HepG2 (cell line): ENCODE data around the gene NIT2. TPM values are rescaled to one million over a fixed set of nuclear protein-coding genes. Genes with fewer than 3 reads are reported as not detected.

Source experiments
- ATAC-seq: fragments of 200-7000 bp; cut with Tn5 transposase; 3 replicates; pipeline ENCODE4 v1.9.1; 2020; ENCODE audit warnings: mild to moderate bottlenecking, moderate library complexity
- BruUV-seq: library from RNA; stranded (reverse); fragments of 400-500 nt; replicated peaks from 2 replicates; lab custom pipeline; 2021; lab: Mats Ljungman, UMichigan
- CTCF ChIA-PET: fragments of 300-600 bp; formaldehyde crosslinking; extraction: SDS; loops from one replicate; lab custom pipeline; 2021; ENCODE audit warnings: low total read pairs, inconsistent platforms, low intra/inter-chr PET ratio; lab: Yijun Ruan, JAX
- POLR2A ChIA-PET: fragments of 350-600 bp; sonication (Branson Sonifier 250); formaldehyde crosslinking; loops from one replicate; lab custom pipeline; 2020; ENCODE audit warnings: antibody characterized with exemption, inconsistent platforms; lab: Yijun Ruan, JAX
- DNase-seq: peaks from one replicate; pipeline ENCODE4 v3.0.0-alpha.2; 2015; ENCODE audit warnings: low spot score
- FAIRE-seq: peaks from 3 replicates; lab custom pipeline; 2011; peaks lifted over from hg19 to GRCh38; lab: Jason Lieb, UNC
- H2AFZ ChIP-seq: one replicate; pipeline ENCODE4 v1.6.1; 2011; ENCODE audit warnings: low read length, inconsistent platforms
- H3K27ac ChIP-seq: fragments of 300-600 bp; 3 replicates; pipeline ENCODE4 v1.8.0; 2011; ENCODE audit warnings: mixed run types, mild to moderate bottlenecking, mixed read lengths, low read length, inconsistent platforms; ENCODE audit not compliant: insufficient read depth; ENCODE audit errors: extremely low read length
- H3K27me3 ChIP-seq, 2 experiments: fragments of 200-600 bp in 1 of 2; 2 replicates in 1 of 2; 3 replicates in 1 of 2; pipeline versions ENCODE4 v1.6.0 to v1.8.0; 2011; ENCODE audit warnings: low read length in 2 of 2, mild to moderate bottlenecking in 2 of 2, moderate library complexity in 2 of 2, inconsistent platforms in 1 of 2; ENCODE audit not compliant: insufficient read depth in 2 of 2, control insufficient read depth in 1 of 2
- H3K36me3 ChIP-seq, 2 experiments: fragments of 200-600 bp in 1 of 2; replicated peaks in 1 of 2; 2 replicates in 1 of 2; 3 replicates in 1 of 2; pipeline versions ENCODE4 v1.5.1 to v1.8.0; 2011; ENCODE audit warnings: low read length in 2 of 2, inconsistent platforms in 1 of 2; ENCODE audit not compliant: insufficient read depth in 2 of 2, control insufficient read depth in 1 of 2
- H3K4me1 ChIP-seq: 2 replicates; pipeline ENCODE4 v1.5.1; 2012; ENCODE audit warnings: low read length, inconsistent platforms; ENCODE audit not compliant: insufficient read depth
- H3K4me2 ChIP-seq: 2 replicates; pipeline ENCODE4 v1.6.0; 2011; ENCODE audit warnings: low read depth, low read length, inconsistent platforms
- H3K4me3 ChIP-seq, 3 experiments: fragments of 200-600 bp in 1 of 3; sonication (generic), shearing (Covaris generic) in 1 of 3; replicated peaks in 1 of 3; 2 replicates each; pipeline ENCODE4 v1.5.1; 2011 to 2016; ENCODE audit warnings: low read length in 3 of 3, inconsistent platforms in 2 of 3, low read depth in 2 of 3, mild to moderate bottlenecking in 2 of 3, control low read depth in 1 of 3, mixed read lengths in 1 of 3; ENCODE audit not compliant: insufficient read depth in 1 of 3
- H3K79me2 ChIP-seq: one replicate; pipeline ENCODE4 v1.6.1; 2011; ENCODE audit warnings: low read length, inconsistent platforms; ENCODE audit not compliant: insufficient read depth
- H3K9ac ChIP-seq: 2 replicates; pipeline ENCODE4 v1.6.0; 2011; ENCODE audit warnings: mild to moderate bottlenecking, low read depth, low read length, inconsistent platforms; ENCODE audit not compliant: insufficient read depth
- H3K9me3 ChIP-seq: 2 replicates; pipeline ENCODE4 v1.5.1; 2012; ENCODE audit warnings: mild to moderate bottlenecking, low read length
- H4K20me1 ChIP-seq: 2 replicates; pipeline ENCODE4 v1.6.0; 2011; ENCODE audit warnings: inconsistent platforms, mild to moderate bottlenecking, low read length, moderate library complexity; ENCODE audit not compliant: insufficient read depth
- ASH2L ChIP-seq: fragments of 300-600, 200-600 bp; sonication (generic); IDR thresholded peaks from 2 replicates; pipeline ENCODE4 v1.7.0; 2017; ENCODE audit warnings: low read depth, mild to moderate bottlenecking, moderate library complexity, mixed read lengths, low read length; ENCODE audit not compliant: insufficient read length
- BCLAF1 ChIP-seq: fragments of 450-650 bp; IDR thresholded peaks from 2 replicates; pipeline ENCODE4 v1.6.1; 2017; ENCODE audit warnings: mild to moderate bottlenecking
- CAMTA2 ChIP-seq: sonication (generic); formaldehyde crosslinking; IDR thresholded peaks from 2 replicates; pipeline ENCODE4 v1.4.0; 2020; ENCODE audit warnings: mild to moderate bottlenecking, missing genetic modification reagents, borderline replicate concordance
- CHD2 ChIP-seq: IDR thresholded peaks from 2 replicates; pipeline ENCODE4 v1.6.1; 2011; ENCODE audit warnings: low read depth, low read length, improper control_type of control experiment
- RAD51 ChIP-seq: fragments of 450-650 bp; IDR thresholded peaks from 2 replicates; pipeline ENCODE4 v1.6.1; 2016; ENCODE audit warnings: borderline replicate concordance
- ZNF800 ChIP-seq: sonication (generic); formaldehyde crosslinking; IDR thresholded peaks from 2 replicates; pipeline ENCODE4 v1.4.0; 2020; ENCODE audit warnings: missing genetic modification reagents
- WGBS: methylation state at CpG from one replicate; pipeline ENCODE4 v1.1.6; 2017; ENCODE audit warnings: low lambda C conversion rate; 5-methylcytosine and 5-hydroxymethylcytosine counted together
- in situ Hi-C: cut with HindIII; loops from 2 replicates; pipeline ENCODE4 v1.10.0; 2017; ENCODE audit warnings: low pct_unique_long_range_greater_than_20kb; ENCODE audit not compliant: extremely low pct_ligation_motif_present
- intact Hi-C: fragments of 100-400 bp; cut with micrococcal nuclease; formaldehyde crosslinking; loops from one replicate; pipeline ENCODE4 v1.10.0; 2022; ENCODE audit not compliant: unreplicated experiment
- polyA plus RNA-seq, 8 experiments: library from polyadenylated mRNA; depleted of rRNA in 3 of 8; stranded (reverse) in 7 of 8; unstranded in 1 of 8; fragments of >200 nt; fragmentation: Illumina TruSeq in 4 of 8; extraction: Trizol in 4 of 8; gene quantifications; 2 replicates each; pipeline versions ENCODE4 v1.2.1 to v1.2.3, GENCODE V29; 2011 to 2016; ENCODE audit warnings: low read depth in 4 of 8, missing spikeins in 1 of 8, mixed read lengths in 1 of 8; ENCODE audit not compliant: insufficient read depth in 1 of 8
- total RNA-seq, 5 experiments: library from RNA; depleted of rRNA; stranded (reverse); fragments of >200 nt; fragmentation: Illumina TruSeq; extraction: Trizol; gene quantifications; 2 replicates each; pipeline ENCODE4 v1.2.3, GENCODE V29; 2016; ENCODE audit warnings: low read depth in 1 of 5

Gene NIT2
- total and polyA plus RNA-seq, 2 of the 13 experiments (the other 11 are each of a cell fraction or from before 2014, with no cell fraction given), result 43.4 to 49.1 TPM

GRCh38 chr3:100354850-100355249 is 20.3 kb downstream of the NIT2 start:
- no TSS peak for BruUV-seq
- ChIA-PET CTCF (no interaction called here), POLR2A (interaction anchor here (0.9 to 1.1 kb wide), 2 partner anchors 20 to 46 kb away, joined by 3 to 4 read pairs; partner anchors contain the start of genes LNP1, NIT2 and TOMM70)
- Histone ChIP-seq H3K9me3 (no peaks in the 10 kb centered on the region), H3K27me3 (no peaks in the 10 kb centered on the region), H4K20me1 (no peaks in the 10 kb centered on the region), H3K4me1 (peaks cover 32% of the 10 kb centered on the region), H3K4me3 (no peak overlapping the region), H3K9ac (no peak overlapping the region), H3K27ac (no peak overlapping the region), H3K4me2 (no peak overlapping the region), H3K79me2 (no peaks in the 10 kb centered on the region), H3K36me3 (peaks cover 10 to 31% of the 10 kb centered on the region in 2 experiments; a peak in 4 of 5 replicates), H2AFZ (no peak overlapping the region)
- intact Hi-C loops, result no loop called here
- no peak for DNase-seq
- 95% methylated on average over 3 of the region's 3 CpGs for WGBS
- no peak for ATAC-seq
- TF ChIP-seq ZNF800 (CRISPR knock-in tag) (no peak), CAMTA2 (CRISPR knock-in tag) (no peak), CHD2 (no peak), BCLAF1 (no peak), RAD51 (no peak), ASH2L (no peak)
- in situ Hi-C loops, result no loop called here
- FAIRE-seq, result no peak
